SK-N-SH (cell line): ENCODE data around the gene WDR33. TPM values are rescaled to one million over a fixed set of nuclear protein-coding genes. Genes with fewer than 3 reads are reported as not detected.

Source experiments
- CTCF ChIA-PET: fragments of 300-600, 350-600 bp; formaldehyde crosslinking; extraction: SDS; loops from one replicate; lab custom pipeline; 2021; lab: Yijun Ruan, JAX
- POLR2A ChIA-PET: fragments of 350-600 bp; sonication (Branson Sonifier 250); formaldehyde crosslinking; extraction: SDS; loops from one replicate; lab custom pipeline; 2020; ENCODE audit warnings: antibody characterized with exemption, inconsistent platforms; lab: Yijun Ruan, JAX
- DNase-seq: peaks from one replicate; pipeline ENCODE4 v3.0.0; 2012
- H2AFZ ChIP-seq: fragments of 200-600 bp; sonication (generic); 2 replicates; pipeline ENCODE4 v1.8.1; 2016; ENCODE audit warnings: antibody characterized with exemption, mild to moderate bottlenecking, low read depth
- H3F3A ChIP-seq: fragments of 200-600 bp; sonication (generic); replicated peaks from 2 replicates; pipeline ENCODE3; 2016; ENCODE audit warnings: antibody characterized with exemption, mild to moderate bottlenecking; ENCODE audit not compliant: insufficient read depth
- H3K27ac ChIP-seq, 2 experiments: fragments of 200-500 bp in 1 of 2; fragments of 200-600 bp in 1 of 2; sonication (Bioruptor generic) in 1 of 2; sonication (generic), shearing (Covaris generic) in 1 of 2; 2 replicates each; pipeline versions ENCODE4 v1.5.1 to v1.6.1; 2014 to 2016; ENCODE audit warnings: low read depth in 2 of 2, inconsistent platforms in 1 of 2, low read length in 1 of 2, mild to moderate bottlenecking in 1 of 2, mixed read lengths in 1 of 2
- H3K27me3 ChIP-seq: fragments of 200-600 bp; sonication (generic), shearing (Covaris generic); 2 replicates; pipeline ENCODE4 v1.6.1; 2016; ENCODE audit warnings: mixed run types; ENCODE audit not compliant: insufficient read depth
- H3K36me3 ChIP-seq, 2 experiments: fragments of 200-500 bp in 1 of 2; fragments of 200-600 bp in 1 of 2; sonication (Bioruptor generic) in 1 of 2; sonication (generic) in 1 of 2; replicated peaks in 1 of 2; 2 replicates each; pipeline versions ENCODE3 to v1.5.1; 2014 to 2016; ENCODE audit warnings: low read length in 1 of 2, mild to moderate bottlenecking in 1 of 2; ENCODE audit not compliant: insufficient read depth in 2 of 2, control insufficient read depth in 1 of 2
- H3K4me1 ChIP-seq, 2 experiments: fragments of 200-500 bp in 1 of 2; fragments of 200-600 bp in 1 of 2; sonication (Bioruptor generic) in 1 of 2; sonication (generic), shearing (Covaris generic) in 1 of 2; 2 replicates each; pipeline versions ENCODE4 v1.5.1 to v1.6.1; 2014 to 2016; ENCODE audit warnings: low read depth in 1 of 2, low read length in 1 of 2, mixed run types in 1 of 2; ENCODE audit not compliant: insufficient read depth in 2 of 2, control insufficient read depth in 1 of 2
- H3K4me2 ChIP-seq: fragments of 200-600 bp; sonication (generic), shearing (Covaris generic); 2 replicates; pipeline ENCODE4 v1.6.1; 2017; ENCODE audit warnings: mixed run types
- H3K4me3 ChIP-seq, 2 experiments: fragments of 200-500 bp in 1 of 2; fragments of 200-600 bp in 1 of 2; sonication (Bioruptor generic) in 1 of 2; sonication (generic), shearing (Covaris generic) in 1 of 2; 2 replicates each; pipeline versions ENCODE4 v1.5.1 to v1.8.1; 2014 to 2016; ENCODE audit warnings: low read depth in 2 of 2, inconsistent platforms in 1 of 2, low read length in 1 of 2, mild to moderate bottlenecking in 1 of 2, mixed read lengths in 1 of 2, moderate library complexity in 1 of 2
- H3K79me2 ChIP-seq: fragments of 200-600 bp; sonication (generic); 2 replicates; pipeline ENCODE4 v1.8.1; 2017; ENCODE audit warnings: mild to moderate bottlenecking; ENCODE audit not compliant: insufficient read depth
- H3K9ac ChIP-seq: fragments of 200-600 bp; sonication (generic); 2 replicates; pipeline ENCODE4 v1.6.1; 2017; ENCODE audit warnings: mixed run types
- H3K9me2 ChIP-seq: fragments of 200-600 bp; sonication (generic); 2 replicates; pipeline ENCODE4 v1.6.1; 2017; ENCODE audit warnings: mixed run types
- H3K9me3 ChIP-seq: fragments of 200-600 bp; sonication (generic); 2 replicates; pipeline ENCODE4 v1.6.1; 2017; ENCODE audit warnings: mixed run types, mild to moderate bottlenecking, moderate library complexity
- H4K20me1 ChIP-seq: fragments of 200-600 bp; sonication (generic); 2 replicates; pipeline ENCODE4 v1.6.1; 2017; ENCODE audit warnings: mild to moderate bottlenecking, mixed run types; ENCODE audit not compliant: insufficient read depth
- FOXJ3 ChIP-seq: sonication (generic); formaldehyde crosslinking; IDR thresholded peaks from 2 replicates; pipeline ENCODE4 v1.5.1; 2020; ENCODE audit warnings: mild to moderate bottlenecking, missing genetic modification reagents
- FOXM1 ChIP-seq: IDR thresholded peaks from 2 replicates; pipeline ENCODE4 v1.4.0; 2012; ENCODE audit warnings: low read depth, mild to moderate bottlenecking
- GABPA ChIP-seq: IDR thresholded peaks from 2 replicates; pipeline ENCODE4 v1.4.0; 2012; ENCODE audit warnings: low read depth, mild to moderate bottlenecking
- GATA2 ChIP-seq: sonication (generic); formaldehyde crosslinking; IDR thresholded peaks from 2 replicates; pipeline ENCODE4 v1.5.0; 2020; ENCODE audit warnings: mild to moderate bottlenecking, missing genetic modification reagents
- JUND ChIP-seq: IDR thresholded peaks from 2 replicates; pipeline ENCODE4 v1.4.0; 2012
- MEF2A ChIP-seq: IDR thresholded peaks from 2 replicates; pipeline ENCODE4 v1.4.0; 2012; ENCODE audit warnings: low read depth, borderline replicate concordance
- MXI1 ChIP-seq: IDR thresholded peaks from 2 replicates; pipeline ENCODE4 v1.6.1; 2012; ENCODE audit warnings: mild to moderate bottlenecking, low read depth, low read length, improper control_type of control experiment
- NFIC ChIP-seq: IDR thresholded peaks from 2 replicates; pipeline ENCODE4 v1.4.0; 2012; ENCODE audit warnings: borderline replicate concordance
- PBX3 ChIP-seq: IDR thresholded peaks from 2 replicates; pipeline ENCODE4; 2012
- POLR2AphosphoS5 ChIP-seq: IDR thresholded peaks from 2 replicates; pipeline ENCODE4 v1.6.1; 2012; ENCODE audit warnings: low read depth, low read length
- RAD21 ChIP-seq: IDR thresholded peaks from 2 replicates; pipeline ENCODE4 v1.6.1; 2012; ENCODE audit warnings: mild to moderate bottlenecking, low read length
- SIN3A ChIP-seq: IDR thresholded peaks from 2 replicates; pipeline ENCODE4 v1.6.1; 2012; ENCODE audit warnings: low read depth, mild to moderate bottlenecking, low read length, moderate library complexity, borderline replicate concordance
- SMC3 ChIP-seq: IDR thresholded peaks from 2 replicates; pipeline ENCODE4 v1.6.1; 2012; ENCODE audit warnings: low read depth, low read length, improper control_type of control experiment
- TAF1 ChIP-seq: IDR thresholded peaks from 2 replicates; pipeline ENCODE4 v1.6.1; 2012; ENCODE audit warnings: low read depth, mild to moderate bottlenecking, low read length, moderate library complexity, borderline replicate concordance
- TCF12 ChIP-seq: IDR thresholded peaks from 2 replicates; pipeline ENCODE4 v1.4.0; 2012
- TEAD4 ChIP-seq: IDR thresholded peaks from 2 replicates; pipeline ENCODE4 v1.4.0; 2012; ENCODE audit warnings: mild to moderate bottlenecking, borderline replicate concordance; ENCODE audit not compliant: insufficient read depth
- USF2 ChIP-seq: fragments of 150-350 bp; IDR thresholded peaks from 2 replicates; pipeline ENCODE4 v1.6.1; 2017; ENCODE audit warnings: antibody characterized with exemption, low read length, low read depth, borderline replicate concordance
- YY1 ChIP-seq: IDR thresholded peaks from 2 replicates; pipeline ENCODE4 v1.4.0; 2012; ENCODE audit warnings: low read depth, mild to moderate bottlenecking
- WGBS: methylation state at CpG from one replicate; pipeline ENCODE4 v1.1.6; 2017; ENCODE audit warnings: low lambda C conversion rate; 5-methylcytosine and 5-hydroxymethylcytosine counted together
- polyA plus RNA-seq, 3 experiments: library from polyadenylated mRNA; depleted of rRNA; stranded (reverse); fragments of >200 nt; gene quantifications; 2 replicates each; pipeline ENCODE4 v1.2.3, GENCODE V29; 2012
- TF ChIP-seq, protein P1 (sequence below): fragments of 150-350 bp; IDR thresholded peaks from 2 replicates; pipeline ENCODE4 v1.6.1; 2016; ENCODE audit warnings: mild to moderate bottlenecking, low read depth, low read length
- TF ChIP-seq, protein P2 (sequence below): IDR thresholded peaks from 2 replicates; pipeline ENCODE4 v1.6.1; 2012; ENCODE audit warnings: mild to moderate bottlenecking, low read depth, low read length, moderate library complexity

WDR33 gene
- polyA plus RNA-seq, 1 of the 3 experiments (the other 2 are of a cell fraction) = 12.4 TPM

GRCh38 chr2:127718271-127718670 lies 92.7 kb downstream of the WDR33 start:
- H3K4me3 ChIP-seq = no peak overlapping the region
- CTCF ChIA-PET = interaction anchor here (0.9 to 1.1 kb wide), 3 partner anchors 16 to 228 kb away, joined by 3 read pairs; no protein-coding TSS in a partner anchor

More at GRCh38 chr2:127718271-127718670, 92.7 kb downstream of the WDR33 start:
- peaks cover 49 to 53% of the 10 kb centered on the region in 2 experiments for H3K36me3 ChIP-seq
- H3K79me2 ChIP-seq = no peaks in the 10 kb centered on the region
- H4K20me1 ChIP-seq = no peaks in the 10 kb centered on the region
- no peak overlapping the region for H3K27ac ChIP-seq
- H3K4me1 ChIP-seq = no peaks in the 10 kb centered on the region
- POLR2A ChIA-PET = interaction anchor here (0.6 to 0.8 kb wide), 2 partner anchors 16 to 32 kb away, joined by 3 to 5 read pairs; no protein-coding TSS in a partner anchor
- WGBS = 96% methylated on average over 4 of the region's 4 CpGs
- no peaks in the 10 kb centered on the region for H3K9me2 ChIP-seq
- H3K27me3 ChIP-seq = no peaks in the 10 kb centered on the region
- DNase-seq = no peak
- no peaks in the 10 kb centered on the region for H3F3A ChIP-seq
- no peak overlapping the region for H3K4me2 ChIP-seq
- H3K9ac ChIP-seq = no peak overlapping the region
- no peak overlapping the region for H2AFZ ChIP-seq
- H3K9me3 ChIP-seq = no peaks in the 10 kb centered on the region
- no peak for TF ChIP-seq YY1
- TF ChIP-seq, protein P1, sequence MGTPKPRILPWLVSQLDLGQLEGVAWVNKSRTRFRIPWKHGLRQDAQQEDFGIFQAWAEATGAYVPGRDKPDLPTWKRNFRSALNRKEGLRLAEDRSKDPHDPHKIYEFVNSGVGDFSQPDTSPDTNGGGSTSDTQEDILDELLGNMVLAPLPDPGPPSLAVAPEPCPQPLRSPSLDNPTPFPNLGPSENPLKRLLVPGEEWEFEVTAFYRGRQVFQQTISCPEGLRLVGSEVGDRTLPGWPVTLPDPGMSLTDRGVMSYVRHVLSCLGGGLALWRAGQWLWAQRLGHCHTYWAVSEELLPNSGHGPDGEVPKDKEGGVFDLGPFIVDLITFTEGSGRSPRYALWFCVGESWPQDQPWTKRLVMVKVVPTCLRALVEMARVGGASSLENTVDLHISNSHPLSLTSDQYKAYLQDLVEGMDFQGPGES = no peak
- TF ChIP-seq, protein P2, sequence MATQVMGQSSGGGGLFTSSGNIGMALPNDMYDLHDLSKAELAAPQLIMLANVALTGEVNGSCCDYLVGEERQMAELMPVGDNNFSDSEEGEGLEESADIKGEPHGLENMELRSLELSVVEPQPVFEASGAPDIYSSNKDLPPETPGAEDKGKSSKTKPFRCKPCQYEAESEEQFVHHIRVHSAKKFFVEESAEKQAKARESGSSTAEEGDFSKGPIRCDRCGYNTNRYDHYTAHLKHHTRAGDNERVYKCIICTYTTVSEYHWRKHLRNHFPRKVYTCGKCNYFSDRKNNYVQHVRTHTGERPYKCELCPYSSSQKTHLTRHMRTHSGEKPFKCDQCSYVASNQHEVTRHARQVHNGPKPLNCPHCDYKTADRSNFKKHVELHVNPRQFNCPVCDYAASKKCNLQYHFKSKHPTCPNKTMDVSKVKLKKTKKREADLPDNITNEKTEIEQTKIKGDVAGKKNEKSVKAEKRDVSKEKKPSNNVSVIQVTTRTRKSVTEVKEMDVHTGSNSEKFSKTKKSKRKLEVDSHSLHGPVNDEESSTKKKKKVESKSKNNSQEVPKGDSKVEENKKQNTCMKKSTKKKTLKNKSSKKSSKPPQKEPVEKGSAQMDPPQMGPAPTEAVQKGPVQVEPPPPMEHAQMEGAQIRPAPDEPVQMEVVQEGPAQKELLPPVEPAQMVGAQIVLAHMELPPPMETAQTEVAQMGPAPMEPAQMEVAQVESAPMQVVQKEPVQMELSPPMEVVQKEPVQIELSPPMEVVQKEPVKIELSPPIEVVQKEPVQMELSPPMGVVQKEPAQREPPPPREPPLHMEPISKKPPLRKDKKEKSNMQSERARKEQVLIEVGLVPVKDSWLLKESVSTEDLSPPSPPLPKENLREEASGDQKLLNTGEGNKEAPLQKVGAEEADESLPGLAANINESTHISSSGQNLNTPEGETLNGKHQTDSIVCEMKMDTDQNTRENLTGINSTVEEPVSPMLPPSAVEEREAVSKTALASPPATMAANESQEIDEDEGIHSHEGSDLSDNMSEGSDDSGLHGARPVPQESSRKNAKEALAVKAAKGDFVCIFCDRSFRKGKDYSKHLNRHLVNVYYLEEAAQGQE = no peak
- TF ChIP-seq SMC3 = no peak
- no peak for TF ChIP-seq SIN3A
- no peak for TF ChIP-seq FOXJ3 (CRISPR knock-in tag)
- no peak for TF ChIP-seq TEAD4
- TF ChIP-seq GABPA = no peak
- no peak for TF ChIP-seq MEF2A
- no peak for TF ChIP-seq TCF12
- no peak for TF ChIP-seq NFIC
- TF ChIP-seq FOXM1 = no peak
- TF ChIP-seq GATA2 (CRISPR knock-in tag) = no peak
- TF ChIP-seq RAD21 = no peak
- TF ChIP-seq TAF1 = no peak
- TF ChIP-seq USF2 = no peak
- TF ChIP-seq PBX3 = no peak
- TF ChIP-seq MXI1 = no peak
- TF ChIP-seq JUND = no peak
- TF ChIP-seq POLR2AphosphoS5 = no peak
